SK-N-SH treated with all-trans-retinoic acid at 6 μM for 48 hours (cell line): Measurements from ENCODE around the gene MYCBPAP.

Experiments used
- ATAC-seq: fragments of 200-7000 bp; cut with Tn5 transposase; 3 replicates; pipeline ENCODE4 v1.9.1; 2020; ENCODE audit warnings: mild to moderate bottlenecking, moderate library complexity
- ARNTL ChIP-seq: fragments of 450-650 bp; formaldehyde crosslinking; IDR thresholded peaks from 2 replicates; pipeline ENCODE4 v1.5.0; 2020; ENCODE audit warnings: low read depth, mild to moderate bottlenecking, moderate library complexity, borderline replicate concordance
- BACH2 ChIP-seq: fragments of 250-450 bp; sonication (Bioruptor Pico); IDR thresholded peaks from 2 replicates; pipeline ENCODE4 v1.9.0; 2021; ENCODE audit warnings: mild to moderate bottlenecking, borderline replicate concordance
- CREB5 ChIP-seq: fragments of 250-450 bp; sonication (Bioruptor Pico); IDR thresholded peaks from 2 replicates; pipeline ENCODE4 v1.5.1; 2020; ENCODE audit warnings: low read depth, mild to moderate bottlenecking, moderate library complexity
- CSDC2 ChIP-seq: fragments of 250-450 bp; sonication (Bioruptor Pico); IDR thresholded peaks from 2 replicates; pipeline ENCODE4 v1.5.0; 2020; ENCODE audit warnings: mild to moderate bottlenecking, moderate library complexity
- GLIS3 ChIP-seq: fragments of 250-450 bp; sonication (Bioruptor Pico); IDR thresholded peaks from 2 replicates; pipeline ENCODE4 v1.5.0; 2020; ENCODE audit warnings: mild to moderate bottlenecking, moderate library complexity
- ISL1 ChIP-seq: fragments of 250-450 bp; sonication (Bioruptor Pico); IDR thresholded peaks from 2 replicates; pipeline ENCODE4 v2.1.2; 2022; ENCODE audit warnings: mild to moderate bottlenecking, moderate library complexity
- OSR1 ChIP-seq: fragments of 250-450 bp; sonication (Bioruptor Pico); IDR thresholded peaks from 2 replicates; pipeline ENCODE4 v1.8.0; 2022; ENCODE audit warnings: moderate library complexity, mild to moderate bottlenecking, inconsistent platforms
- POU6F1 ChIP-seq: fragments of 250-450 bp; sonication (Bioruptor Pico); IDR thresholded peaks from 2 replicates; pipeline ENCODE4 v1.8.0; 2021; ENCODE audit warnings: low read depth, mild to moderate bottlenecking, moderate library complexity, borderline replicate concordance
- PPARA ChIP-seq: fragments of 250-450 bp; sonication (Bioruptor Pico); IDR thresholded peaks from 2 replicates; pipeline ENCODE4 v1.5.0; 2020; ENCODE audit warnings: mild to moderate bottlenecking, borderline replicate concordance
- RARB ChIP-seq: fragments of 250-450 bp; sonication (Bioruptor Pico); IDR thresholded peaks from 2 replicates; pipeline ENCODE4 v1.8.0; 2021; ENCODE audit warnings: mild to moderate bottlenecking, moderate library complexity
- SNAI2 ChIP-seq: fragments of 250-450 bp; sonication (Bioruptor Pico); IDR thresholded peaks from 2 replicates; pipeline ENCODE4 v1.5.0; 2020; ENCODE audit warnings: mild to moderate bottlenecking, moderate library complexity
- TCF4 ChIP-seq: fragments of 250-450 bp; sonication (Bioruptor Pico); IDR thresholded peaks from 2 replicates; pipeline ENCODE4 v1.8.0; 2021; ENCODE audit warnings: mild to moderate bottlenecking, moderate library complexity, borderline replicate concordance
- TOX ChIP-seq: fragments of 250-450 bp; sonication (Bioruptor Pico); IDR thresholded peaks from 2 replicates; pipeline ENCODE4 v1.8.0; 2021; ENCODE audit warnings: mild to moderate bottlenecking, moderate library complexity, borderline replicate concordance
- TSHZ2 ChIP-seq: fragments of 250-450 bp; sonication (Bioruptor Pico); IDR thresholded peaks from 2 replicates; pipeline ENCODE4 v1.5.0; 2020; ENCODE audit warnings: mild to moderate bottlenecking, moderate library complexity
- ZC3H10 ChIP-seq: fragments of 250-450 bp; sonication (Bioruptor Pico); IDR thresholded peaks from 2 replicates; pipeline ENCODE4 v1.5.1; 2021; ENCODE audit warnings: mild to moderate bottlenecking, moderate library complexity
- ZFP3 ChIP-seq: fragments of 250-450 bp; sonication (Bioruptor Pico); IDR thresholded peaks from 2 replicates; pipeline ENCODE4 v1.5.0; 2020; ENCODE audit warnings: mild to moderate bottlenecking, moderate library complexity
- ZFP30 ChIP-seq: fragments of 450-650 bp; formaldehyde crosslinking; IDR thresholded peaks from 2 replicates; pipeline ENCODE4 v1.5.0; 2022; ENCODE audit warnings: mild to moderate bottlenecking, moderate library complexity
- ZNF565 ChIP-seq: fragments of 450-650 bp; formaldehyde crosslinking; conservative IDR thresholded peaks from 2 replicates; pipeline ENCODE4 v1.5.0; 2020; ENCODE audit warnings: low read depth, mild to moderate bottlenecking, moderate library complexity
- ZNF70 ChIP-seq: fragments of 450-650 bp; formaldehyde crosslinking; IDR thresholded peaks from 2 replicates; pipeline ENCODE4 v1.5.0; 2020; ENCODE audit warnings: mild to moderate bottlenecking, moderate library complexity
- TF ChIP-seq, protein P1 (sequence below): fragments of 250-450 bp; sonication (Bioruptor Pico); IDR thresholded peaks from 2 replicates; pipeline ENCODE4 v1.8.0; 2020; ENCODE audit warnings: mild to moderate bottlenecking, moderate library complexity, borderline replicate concordance

Gene MYCBPAP

DNA sequence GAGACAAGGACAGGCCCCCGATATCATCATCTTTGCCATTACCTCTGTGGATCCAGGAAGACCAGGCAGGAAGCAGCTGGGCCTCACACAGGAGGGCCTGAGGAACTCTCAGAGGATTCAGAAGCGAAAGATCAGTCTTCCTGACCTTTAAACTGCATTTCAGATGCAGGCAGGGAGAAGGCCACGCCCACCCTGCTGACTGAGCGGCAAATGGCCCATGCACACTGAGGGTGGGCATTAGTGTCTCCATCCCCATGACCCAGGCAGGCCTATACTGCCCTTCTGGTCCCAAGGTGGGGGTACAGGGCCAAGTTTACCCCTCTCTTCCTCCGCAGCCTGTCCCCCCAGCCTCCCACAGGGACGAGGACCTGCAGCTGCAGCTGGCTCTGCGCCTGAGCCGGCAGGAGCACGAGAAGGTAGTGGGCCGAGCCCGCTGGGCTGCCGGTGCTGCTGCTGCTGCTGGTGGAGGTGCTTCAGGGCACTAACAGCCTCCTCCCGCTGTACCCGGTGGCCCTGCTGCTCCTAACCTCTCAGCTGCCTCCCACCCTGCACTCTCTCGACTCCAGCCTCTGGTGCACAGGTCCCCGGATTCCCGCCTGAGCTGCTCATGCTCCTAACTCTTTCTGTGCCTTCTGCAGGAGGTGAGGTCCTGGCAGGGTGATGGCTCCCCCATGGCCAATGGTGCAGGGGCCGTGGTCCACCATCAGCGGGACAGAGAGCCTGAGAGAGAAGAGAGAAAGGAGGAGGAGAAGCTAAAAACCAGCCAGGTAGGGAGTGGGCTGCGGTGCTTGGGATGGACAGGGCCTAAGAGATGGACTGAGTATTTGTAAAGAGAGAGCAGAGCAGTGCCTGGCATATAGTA, 30.5 kb downstream of the MYCBPAP start:
- no peak for ATAC-seq

GRCh38 chr17:50539762-50540559, 31.7 kb downstream of the MYCBPAP start:
- no peak for TF ChIP-seq RARB (CRISPR knock-in tag)
- TF ChIP-seq ARNTL (CRISPR knock-in tag), result no peak
- no peak for TF ChIP-seq CSDC2 (CRISPR knock-in tag)
- TF ChIP-seq CREB5 (CRISPR knock-in tag), result no peak
- TF ChIP-seq ZC3H10, result no peak
- TF ChIP-seq ZNF70 (CRISPR knock-in tag), result no peak
- no peak for TF ChIP-seq BACH2 (CRISPR knock-in tag)
- no peak for TF ChIP-seq TOX
- no peak for TF ChIP-seq TSHZ2
- TF ChIP-seq GLIS3, result no peak
- no peak for TF ChIP-seq PPARA (CRISPR knock-in tag)
- no peak for TF ChIP-seq OSR1 (CRISPR knock-in tag)
- no peak for TF ChIP-seq ZNF565 (CRISPR knock-in tag)
- TF ChIP-seq POU6F1 (CRISPR knock-in tag), result no peak
- TF ChIP-seq, protein P1, sequence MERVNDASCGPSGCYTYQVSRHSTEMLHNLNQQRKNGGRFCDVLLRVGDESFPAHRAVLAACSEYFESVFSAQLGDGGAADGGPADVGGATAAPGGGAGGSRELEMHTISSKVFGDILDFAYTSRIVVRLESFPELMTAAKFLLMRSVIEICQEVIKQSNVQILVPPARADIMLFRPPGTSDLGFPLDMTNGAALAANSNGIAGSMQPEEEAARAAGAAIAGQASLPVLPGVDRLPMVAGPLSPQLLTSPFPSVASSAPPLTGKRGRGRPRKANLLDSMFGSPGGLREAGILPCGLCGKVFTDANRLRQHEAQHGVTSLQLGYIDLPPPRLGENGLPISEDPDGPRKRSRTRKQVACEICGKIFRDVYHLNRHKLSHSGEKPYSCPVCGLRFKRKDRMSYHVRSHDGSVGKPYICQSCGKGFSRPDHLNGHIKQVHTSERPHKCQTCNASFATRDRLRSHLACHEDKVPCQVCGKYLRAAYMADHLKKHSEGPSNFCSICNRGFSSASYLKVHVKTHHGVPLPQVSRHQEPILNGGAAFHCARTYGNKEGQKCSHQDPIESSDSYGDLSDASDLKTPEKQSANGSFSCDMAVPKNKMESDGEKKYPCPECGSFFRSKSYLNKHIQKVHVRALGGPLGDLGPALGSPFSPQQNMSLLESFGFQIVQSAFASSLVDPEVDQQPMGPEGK (CRISPR knock-in tag), result no peak
- TF ChIP-seq ISL1 (CRISPR knock-in tag), result no peak
- TF ChIP-seq TCF4, result no peak
- ATAC-seq, result no peak

More for the DNA sequence above, 30.5 kb downstream of the MYCBPAP start:
- no peak for TF ChIP-seq RARB (CRISPR knock-in tag)
- TF ChIP-seq ZFP3 (CRISPR knock-in tag), result no peak
- no peak for TF ChIP-seq ZFP30 (CRISPR knock-in tag)
- TF ChIP-seq GLIS3, result no peak

DNA sequence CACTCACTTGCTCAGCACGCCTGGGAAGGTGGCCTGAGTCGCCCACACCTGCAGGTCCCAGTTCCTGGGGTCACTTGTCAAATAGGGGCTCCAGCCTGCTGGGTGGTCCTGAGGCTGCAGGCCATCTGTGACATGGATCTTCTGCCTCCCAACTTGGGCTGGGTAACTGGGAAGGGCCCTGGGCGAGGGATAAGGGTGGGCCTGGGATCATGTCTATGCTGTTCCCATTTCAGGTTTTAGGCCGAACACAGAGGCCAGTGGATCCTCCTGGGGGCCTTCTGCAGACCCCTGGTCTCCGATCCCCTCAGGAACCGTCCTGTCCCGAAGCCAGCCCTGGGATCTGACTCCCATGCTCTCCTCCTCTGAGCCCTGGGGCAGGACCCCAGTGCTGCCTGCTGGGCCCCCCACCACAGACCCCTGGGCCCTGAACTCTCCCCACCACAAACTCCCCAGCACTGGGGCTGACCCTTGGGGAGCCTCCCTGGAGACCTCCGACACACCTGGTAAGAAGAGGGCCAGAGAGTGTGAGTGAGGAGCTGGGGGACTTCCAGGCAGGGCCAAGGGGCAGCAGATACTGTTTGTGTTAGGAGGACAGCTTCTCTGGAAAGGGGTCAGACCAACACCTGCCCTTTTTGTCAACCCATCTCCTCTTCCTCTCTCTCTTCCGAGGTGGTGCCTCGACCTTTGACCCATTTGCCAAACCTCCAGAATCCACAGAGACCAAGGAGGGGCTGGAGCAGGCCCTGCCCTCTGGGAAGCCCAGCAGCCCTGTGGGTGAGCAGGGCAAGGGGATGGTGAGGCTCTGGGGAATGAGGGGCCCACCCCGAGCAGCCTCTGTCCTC, 32.5 kb downstream of the MYCBPAP start:
- peak; percentile 2; the same call in 2 of the 3 replicates for ATAC-seq
- TF ChIP-seq ISL1 (CRISPR knock-in tag) (no peak), TCF4 (no peak), ARNTL (CRISPR knock-in tag) (no peak), TOX (no peak), SNAI2 (no peak), TSHZ2 (no peak), CREB5 (CRISPR knock-in tag) (no peak), ZNF565 (CRISPR knock-in tag) (no peak)
